ENCODE measurements around the gene SLC25A38.

DNA sequence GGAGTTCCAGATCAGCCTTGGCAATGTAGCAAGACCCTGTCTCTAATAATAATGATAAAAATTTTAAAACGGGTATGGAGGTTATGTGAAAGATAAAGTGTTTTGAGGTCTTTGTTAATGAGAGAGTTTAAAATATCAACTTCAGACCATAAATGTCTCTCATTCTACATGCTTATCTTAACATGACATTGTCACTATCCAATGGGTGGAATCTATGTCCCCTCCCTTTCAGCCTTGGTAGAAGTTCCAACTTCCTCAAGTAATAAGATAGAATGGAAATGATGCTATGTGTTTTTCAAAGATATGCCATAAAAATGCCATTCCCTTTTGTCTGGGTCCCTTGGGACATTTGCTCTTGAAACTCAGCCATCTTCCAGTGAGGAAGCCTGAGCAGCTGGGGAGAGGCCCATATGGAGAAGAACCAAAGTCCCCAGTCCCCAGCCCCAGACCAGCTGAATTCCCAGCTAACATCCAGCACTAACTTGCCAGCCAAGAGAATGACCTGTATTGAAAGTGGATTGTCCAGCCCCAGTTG is 40.3 kb downstream of the SLC25A38 start:
- TF ChIP-seq POLR2A (IDR thresholded peaks at IDR 0.05; ENCODE audit: low read depth, low read length), result no peak
- no peak for TF ChIP-seq POLR2AphosphoS5 (IDR thresholded peaks at IDR 0.05; ENCODE audit: low read depth, low read length)
